Fibroblast of lung (primary cell): ENCODE data around the gene HIRA. TPM values are rescaled to one million over a fixed set of nuclear protein-coding genes. Genes with fewer than 3 reads are reported as not detected.

Source experiments
- DNase-seq, 2 donors: peaks; one replicate each; pipeline versions ENCODE4 v3.0.0 to v3.0.0-alpha.2; 2010; ENCODE audit warnings: low read depth in 2 of 2
- H2AFZ ChIP-seq: 2 replicates; pipeline ENCODE4 v1.5.1; 2012; ENCODE audit warnings: low read length, control low read depth, inconsistent platforms
- H3K27ac ChIP-seq: 2 replicates; pipeline ENCODE4 v1.5.1; 2011; ENCODE audit warnings: low read length, control low read depth; ENCODE audit not compliant: insufficient read depth
- H3K27me3 ChIP-seq: 2 replicates; pipeline ENCODE4 v1.5.1; 2011; ENCODE audit warnings: mild to moderate bottlenecking, low read length; ENCODE audit not compliant: control insufficient read depth, insufficient read depth
- H3K36me3 ChIP-seq: 2 replicates; pipeline ENCODE4 v1.5.1; 2011; ENCODE audit warnings: low read length; ENCODE audit not compliant: control insufficient read depth, insufficient read depth
- H3K4me1 ChIP-seq: 2 replicates; pipeline ENCODE4 v1.5.1; 2011; ENCODE audit warnings: low read length; ENCODE audit not compliant: control insufficient read depth, insufficient read depth; ENCODE audit errors: extremely low read depth
- H3K4me2 ChIP-seq: 2 replicates; pipeline ENCODE4 v1.5.1; 2011; ENCODE audit warnings: low read length, control low read depth; ENCODE audit not compliant: insufficient read depth; ENCODE audit errors: extremely low read depth
- H3K4me3 ChIP-seq, 4 experiments: fragments of 200-600 bp in 1 of 4; sonication (generic) in 1 of 4; replicated peaks in 1 of 4; 2 replicates each; pipeline ENCODE4 v1.5.1; 2011 to 2016; ENCODE audit warnings: low read length in 4 of 4, low read depth in 3 of 4, mild to moderate bottlenecking in 3 of 4, control low read depth in 2 of 4, inconsistent platforms in 1 of 4, mixed read lengths in 1 of 4; ENCODE audit not compliant: insufficient read depth in 1 of 4; ENCODE audit errors: control extremely low read depth in 1 of 4
- H3K79me2 ChIP-seq: 2 replicates; pipeline ENCODE4 v1.5.1; 2012; ENCODE audit warnings: mild to moderate bottlenecking, low read length, inconsistent platforms; ENCODE audit not compliant: control insufficient read depth, insufficient read depth
- H3K9ac ChIP-seq: 2 replicates; pipeline ENCODE4 v1.5.1; 2011; ENCODE audit warnings: mild to moderate bottlenecking, low read length, control low read depth; ENCODE audit not compliant: insufficient read depth
- H3K9me3 ChIP-seq: 2 replicates; pipeline ENCODE4 v1.5.1; 2012; ENCODE audit warnings: low read depth, low read length; ENCODE audit not compliant: control insufficient read depth, insufficient read depth
- H4K20me1 ChIP-seq: 2 replicates; pipeline ENCODE4 v1.5.1; 2011; ENCODE audit warnings: low read length; ENCODE audit not compliant: control insufficient read depth, insufficient read depth; ENCODE audit errors: extremely low read depth
- CTCF ChIP-seq, 2 donors: IDR thresholded peaks in 1 of 2; conservative IDR thresholded peaks in 1 of 2; 1 replicate in 1 of 2; 2 replicates in 1 of 2; pipeline ENCODE4 v1.5.1; 2011 to 2012; ENCODE audit warnings: low read length in 2 of 2, control low read depth in 1 of 2, inconsistent platforms in 1 of 2, low read depth in 1 of 2, mild to moderate bottlenecking in 1 of 2
- EZH2 ChIP-seq: IDR thresholded peaks from 2 replicates; pipeline ENCODE4 v1.5.1; 2012; ENCODE audit warnings: low read length, control low read depth, mild to moderate bottlenecking; ENCODE audit errors: missing control alignments
- polyA plus RNA-seq, 2 donors: library from polyadenylated mRNA; depleted of rRNA in 1 of 2; stranded (reverse) in 1 of 2; unstranded in 1 of 2; fragments of >200 nt; gene quantifications; 2 replicates each; pipeline ENCODE4 v1.2.1, GENCODE V29; 2011 to 2012; ENCODE audit warnings: missing spikeins in 1 of 2
- total RNA-seq: library from RNA; depleted of rRNA; stranded (reverse); fragments of >200 nt; gene quantifications from 2 replicates; pipeline ENCODE4 v1.2.1, GENCODE V29; 2014

HIRA gene
- total and polyA plus RNA-seq, 2 donors (not counting 1 experiment from before 2014, with no cell fraction given) = 19.2 to 20.5 TPM

GRCh38 chr22:19411690-19412045, 19.9 kb downstream of the HIRA start:
- Histone ChIP-seq H3K4me1 (no peaks in the 10 kb centered on the region), H3K36me3 (peaks cover 9% of the 10 kb centered on the region), H3K79me2 (peaks cover 31% of the 10 kb centered on the region), H3K9me3 (no peaks in the 10 kb centered on the region), H3K4me2 (no peak overlapping the region), H3K9ac (no peak overlapping the region), H3K27me3 (no peaks in the 10 kb centered on the region), H3K27ac (no peak overlapping the region), H2AFZ (no peak overlapping the region), H3K4me3 (no peak overlapping the region), H4K20me1 (no peaks in the 10 kb centered on the region)
- TF ChIP-seq CTCF (conservative IDR thresholded peaks at IDR 0.05 in 1 of 2, IDR thresholded peaks at IDR 0.05 in 1 of 2; ENCODE audit: low read depth in 1 of 2, low read length in 2 of 2) = no peak
- DNase-seq = no peak

GRCh38 chr22:19410941-19411689, 20.4 kb downstream of the HIRA start:
- H3K9ac ChIP-seq = no peak overlapping the region
- H3K27me3 ChIP-seq = no peaks in the 10 kb centered on the region
- H4K20me1 ChIP-seq = no peaks in the 10 kb centered on the region
- peaks cover 26% of the 10 kb centered on the region for H3K79me2 ChIP-seq
- H3K36me3 ChIP-seq = peaks cover 9% of the 10 kb centered on the region
- TF ChIP-seq CTCF (conservative IDR thresholded peaks at IDR 0.05 in 1 of 2, IDR thresholded peaks at IDR 0.05 in 1 of 2; ENCODE audit: low read depth in 1 of 2, low read length in 2 of 2) (no peak), EZH2 (no peak)
- no peak for DNase-seq
- no peak overlapping the region for H3K4me3 ChIP-seq
- no peaks in the 10 kb centered on the region for H3K9me3 ChIP-seq
- no peaks in the 10 kb centered on the region for H3K4me1 ChIP-seq
- no peak overlapping the region for H2AFZ ChIP-seq
- H3K4me2 ChIP-seq = no peak overlapping the region
- no peak overlapping the region for H3K27ac ChIP-seq

- Histone ChIP-seq H4K20me1 (no peaks in the 10 kb centered on the region), H3K79me2 (peaks cover 15% of the 10 kb centered on the region), H3K9me3 (no peaks in the 10 kb centered on the region), H3K36me3 (peaks cover 9% of the 10 kb centered on the region), H3K27me3 (no peaks in the 10 kb centered on the region), H3K4me2 (no peak overlapping the region), H3K27ac (no peak overlapping the region), H3K4me3 (no peak overlapping the region), H3K4me1 (no peaks in the 10 kb centered on the region), H2AFZ (no peak overlapping the region), H3K9ac (no peak overlapping the region)
- TF ChIP-seq EZH2 (no peak), CTCF (conservative IDR thresholded peaks at IDR 0.05 in 1 of 2, IDR thresholded peaks at IDR 0.05 in 1 of 2; ENCODE audit: low read depth in 1 of 2, low read length in 2 of 2) (no peak)
- DNase-seq = peak in 1 of 2 donors; percentile 17
Observed at GRCh38 chr22:19407649-19408606, 23.6 kb downstream of the HIRA start.
